Trophoblast cell (in vitro differentiated cells and primary cell): Measurements from ENCODE around the gene ITPK1.

Experiments
- DNase-seq, 2 donors: peaks; one replicate each; pipeline ENCODE4 v3.0.0-alpha.2; 2016
- H2AFZ ChIP-seq: 2 replicates; pipeline ENCODE4 v1.6.1; 2013; ENCODE audit warnings: low read length, moderate library complexity, mild to moderate bottlenecking; ENCODE audit not compliant: insufficient read depth, poor library complexity
- H2AK5ac ChIP-seq: 2 replicates; pipeline ENCODE4 v1.6.1; 2013; ENCODE audit warnings: mild to moderate bottlenecking, low read length
- H2BK120ac ChIP-seq: 2 replicates; pipeline ENCODE4 v1.6.1; 2013; ENCODE audit warnings: low read length, mild to moderate bottlenecking, moderate library complexity; ENCODE audit not compliant: insufficient read depth, poor library complexity
- H2BK12ac ChIP-seq: 2 replicates; pipeline ENCODE4 v1.6.1; 2013; ENCODE audit warnings: mild to moderate bottlenecking, low read length, moderate library complexity
- H2BK5ac ChIP-seq: 2 replicates; pipeline ENCODE4 v1.6.1; 2013; ENCODE audit warnings: low read length, low read depth, moderate library complexity, mild to moderate bottlenecking; ENCODE audit not compliant: poor library complexity
- H3K14ac ChIP-seq: 2 replicates; pipeline ENCODE4 v1.6.1; 2013; ENCODE audit warnings: mild to moderate bottlenecking, low read length
- H3K18ac ChIP-seq: 2 replicates; pipeline ENCODE4 v1.6.1; 2013; ENCODE audit warnings: mild to moderate bottlenecking, low read length
- H3K23ac ChIP-seq: 2 replicates; pipeline ENCODE4 v1.6.1; 2013; ENCODE audit warnings: low read length
- H3K27ac ChIP-seq: 2 replicates; pipeline ENCODE4 v1.5.1; 2013; ENCODE audit warnings: low read depth, mild to moderate bottlenecking, inconsistent platforms, low read length, moderate library complexity
- H3K27me3 ChIP-seq: 2 replicates; pipeline ENCODE4 v1.6.1; 2013; ENCODE audit warnings: inconsistent platforms, mild to moderate bottlenecking, low read length, moderate library complexity; ENCODE audit not compliant: insufficient read depth
- H3K36me3 ChIP-seq, 2 experiments: 1 replicate in 1 of 2; 2 replicates in 1 of 2; pipeline ENCODE4 v1.6.1; 2013; ENCODE audit warnings: low read length in 2 of 2, mild to moderate bottlenecking in 2 of 2, moderate library complexity in 1 of 2; ENCODE audit not compliant: insufficient read depth in 2 of 2, control insufficient read depth in 1 of 2
- H3K4ac ChIP-seq: 2 replicates; pipeline ENCODE4 v1.6.1; 2013; ENCODE audit warnings: low read depth, mild to moderate bottlenecking, low read length, moderate library complexity
- H3K4me1 ChIP-seq, 2 experiments: 1 replicate in 1 of 2; 2 replicates in 1 of 2; pipeline ENCODE4 v1.6.1; 2013; ENCODE audit warnings: low read length in 2 of 2, mild to moderate bottlenecking in 2 of 2, moderate library complexity in 1 of 2; ENCODE audit not compliant: insufficient read depth in 2 of 2, control insufficient read depth in 1 of 2
- H3K4me2 ChIP-seq: 2 replicates; pipeline ENCODE4 v1.6.1; 2013; ENCODE audit warnings: inconsistent platforms, mild to moderate bottlenecking, low read length, moderate library complexity
- H3K4me3 ChIP-seq: 2 replicates; pipeline ENCODE4 v1.5.1; 2013; ENCODE audit warnings: mild to moderate bottlenecking, low read depth, low read length, inconsistent platforms
- H3K79me1 ChIP-seq: one replicate; pipeline ENCODE4 v1.6.1; 2013; ENCODE audit warnings: low read length
- H3K79me2 ChIP-seq: 2 replicates; pipeline ENCODE4 v1.6.1; 2013; ENCODE audit warnings: low read length, mild to moderate bottlenecking; ENCODE audit not compliant: control insufficient read depth, insufficient read depth, poor library complexity
- H3K9ac ChIP-seq: 2 replicates; pipeline ENCODE4 v1.6.1; 2013; ENCODE audit warnings: mild to moderate bottlenecking, low read length
- H3K9me3 ChIP-seq: 2 replicates; pipeline ENCODE4 v1.6.1; 2013; ENCODE audit warnings: low read depth, mild to moderate bottlenecking, control low read depth, inconsistent platforms, low read length; ENCODE audit not compliant: insufficient read depth
- H4K12ac ChIP-seq: 2 replicates; pipeline ENCODE4 v1.6.1; 2013; ENCODE audit warnings: low read depth, mild to moderate bottlenecking, low read length, moderate library complexity
- H4K8ac ChIP-seq: 2 replicates; pipeline ENCODE4 v1.6.1; 2013; ENCODE audit warnings: low read depth, mild to moderate bottlenecking, low read length, moderate library complexity
- H4K91ac ChIP-seq: one replicate; pipeline ENCODE4 v1.6.1; 2013; ENCODE audit warnings: low read depth, mild to moderate bottlenecking, low read length, moderate library complexity
- WGBS: extraction: QIAGEN DNeasy Blood & Tissue Kit; methylation state at CpG from one replicate; pipeline ENCODE4 v1.1.7; 2013; ENCODE audit warnings: missing lambda C conversion rate; ENCODE audit not compliant: insufficient read length, insufficient coverage; ENCODE audit errors: extremely low coverage; 5-methylcytosine and 5-hydroxymethylcytosine counted together

The ITPK1 gene

GRCh38 chr14:93110856-93111419 lies 4.8 kb downstream of the ITPK1 start:
- H3K9ac ChIP-seq = no peak overlapping the region
- peaks cover 5% of the 10 kb centered on the region for H3K27me3 ChIP-seq
- peaks cover 1% of the 10 kb centered on the region for H3K79me1 ChIP-seq
- no peak overlapping the region for H2BK5ac ChIP-seq
- H2BK120ac ChIP-seq = no peak overlapping the region
- H3K4me1 ChIP-seq = peaks cover 3 to 9% of the 10 kb centered on the region in 2 experiments
- H4K91ac ChIP-seq = no peak overlapping the region
- H2AFZ ChIP-seq = no peak overlapping the region
- H3K18ac ChIP-seq = no peak overlapping the region
- H3K4me3 ChIP-seq = no peak overlapping the region
- H3K9me3 ChIP-seq = no peaks in the 10 kb centered on the region
- H4K8ac ChIP-seq = no peak overlapping the region
- H3K79me2 ChIP-seq = peaks cover 4% of the 10 kb centered on the region
- H3K23ac ChIP-seq = no peak overlapping the region
- H3K14ac ChIP-seq = no peak overlapping the region
- no peak overlapping the region for H3K4ac ChIP-seq
- H3K36me3 ChIP-seq = no peaks in the 10 kb centered on the region
- DNase-seq = no peak
- no peak overlapping the region for H3K27ac ChIP-seq
- no peak overlapping the region for H2BK12ac ChIP-seq
- H3K4me2 ChIP-seq = no peak overlapping the region
- no peak overlapping the region for H4K12ac ChIP-seq
- no peak overlapping the region for H2AK5ac ChIP-seq
- no CpG with 5 or more reads among the region's 5 CpGs for WGBS

- no peak overlapping the region for H4K91ac ChIP-seq
- no peak overlapping the region for H3K27ac ChIP-seq
- H4K12ac ChIP-seq = no peak overlapping the region
- peaks cover 3 to 9% of the 10 kb centered on the region in 2 experiments for H3K4me1 ChIP-seq
- no CpG with 5 or more reads among the region's 14 CpGs for WGBS
- H2AK5ac ChIP-seq = no peak overlapping the region
- no peak overlapping the region for H2BK120ac ChIP-seq
- no peak for DNase-seq
- no peak overlapping the region for H2AFZ ChIP-seq
- H3K4ac ChIP-seq = no peak overlapping the region
- no peak overlapping the region for H2BK12ac ChIP-seq
- H3K79me1 ChIP-seq = no peaks in the 10 kb centered on the region
- H3K27me3 ChIP-seq = peaks cover 4% of the 10 kb centered on the region
- no peaks in the 10 kb centered on the region for H3K79me2 ChIP-seq
- no peak overlapping the region for H3K18ac ChIP-seq
- H3K4me3 ChIP-seq = no peak overlapping the region
- H3K14ac ChIP-seq = no peak overlapping the region
- H3K36me3 ChIP-seq = no peaks in the 10 kb centered on the region
- H3K23ac ChIP-seq = no peak overlapping the region
- no peak overlapping the region for H3K4me2 ChIP-seq
- no peak overlapping the region for H2BK5ac ChIP-seq
- no peaks in the 10 kb centered on the region for H3K9me3 ChIP-seq
- no peak overlapping the region for H3K9ac ChIP-seq
- H4K8ac ChIP-seq = no peak overlapping the region
These were observed 5.9 kb downstream of the ITPK1 start for GRCh38 chr14:93109572-93110481.

GRCh38 chr14:93108105-93108504 lies 7.6 kb downstream of the ITPK1 start:
- no peaks in the 10 kb centered on the region for H3K9me3 ChIP-seq
- WGBS = no CpG with 5 or more reads among the region's 4 CpGs

GRCh38 chr14:93107453-93107852 lies 8.3 kb downstream of the ITPK1 start:
- Histone ChIP-seq H3K4me2 (no peak overlapping the region), H2BK12ac (no peak overlapping the region), H4K12ac (no peak overlapping the region), H2BK5ac (no peak overlapping the region), H3K14ac (no peak overlapping the region), H2AFZ (no peak overlapping the region), H3K18ac (no peak overlapping the region), H3K79me1 (peaks cover 1% of the 10 kb centered on the region), H3K9me3 (no peaks in the 10 kb centered on the region), H4K8ac (no peak overlapping the region), H3K4me1 (peaks cover 0 to 6% of the 10 kb centered on the region in 2 experiments), H3K79me2 (no peaks in the 10 kb centered on the region), H3K9ac (no peak overlapping the region), H3K23ac (no peak overlapping the region), H3K36me3 (no peaks in the 10 kb centered on the region), H3K4me3 (no peak overlapping the region), H3K27ac (no peak overlapping the region), H3K27me3 (no peaks in the 10 kb centered on the region), H4K91ac (no peak overlapping the region), H3K4ac (no peak overlapping the region), H2BK120ac (no peak overlapping the region), H2AK5ac (no peak overlapping the region)
- WGBS = no CpG with 5 or more reads among the region's 11 CpGs
- no peak for DNase-seq

More at GRCh38 chr14:93108105-93108504, 7.6 kb downstream of the ITPK1 start:
- Histone ChIP-seq H3K79me1 (peaks cover 1% of the 10 kb centered on the region), H2BK120ac (no peak overlapping the region), H2BK5ac (no peak overlapping the region), H2AK5ac (no peak overlapping the region), H3K27ac (no peak overlapping the region), H3K4ac (no peak overlapping the region), H3K79me2 (no peaks in the 10 kb centered on the region), H3K4me3 (no peak overlapping the region), H2BK12ac (no peak overlapping the region), H4K91ac (no peak overlapping the region), H4K8ac (no peak overlapping the region), H3K23ac (no peak overlapping the region), H2AFZ (no peak overlapping the region), H3K36me3 (no peaks in the 10 kb centered on the region), H3K27me3 (no peaks in the 10 kb centered on the region), H3K4me2 (no peak overlapping the region), H3K4me1 (peaks cover 0 to 6% of the 10 kb centered on the region in 2 experiments), H3K9ac (no peak overlapping the region), H3K18ac (no peak overlapping the region), H3K14ac (no peak overlapping the region), H4K12ac (no peak overlapping the region)
- DNase-seq = no peak
